Left kidney (tissue), 8 donors: Measurements from ENCODE around the gene ZNF221. TPM values are rescaled to one million over a fixed set of nuclear protein-coding genes. Genes with fewer than 3 reads are reported as not detected.
"Not testable (repeated sequence)": the region's sequence is repeated elsewhere in the genome, so short reads cannot be mapped to it uniquely, and the experiment has no call there.

Experiments used
- DNase-seq: peaks from one replicate; pipeline ENCODE4 v3.0.0-alpha.2; 2013
- long read RNA-seq, 8 donors: transcript quantifications; one replicate each; lab custom pipeline, GENCODE V29; 2026
- polyA plus RNA-seq: library from polyadenylated mRNA; unstranded; fragments of 120-200 nt; gene quantifications from one replicate; pipeline ENCODE4 v1.2.1, GENCODE V29; 2013; ENCODE audit not compliant: insufficient read length

ZNF221 gene
- 8.0 TPM for polyA plus RNA-seq
- long read RNA-seq, donor 1, partial matches to known transcripts: 0 of 2 reads
- long read RNA-seq, donor 1, other reads (novel, unspliced or antisense): 0 of 2 reads
- long read RNA-seq, donor 2, partial matches to known transcripts: 0 of 3 reads
- long read RNA-seq, donor 2, other reads (novel, unspliced or antisense): 0 of 3 reads
- long read RNA-seq, donor 3, partial matches to known transcripts: 0 of 1 reads
- long read RNA-seq, donor 3, other reads (novel, unspliced or antisense): 0 of 1 reads
- long read RNA-seq, donor 4: 0 reads
- long read RNA-seq, donor 5, partial matches to known transcripts: 0 of 2 reads
- long read RNA-seq, donor 5, other reads (novel, unspliced or antisense): 0 of 2 reads
- long read RNA-seq, donor 6, partial matches to known transcripts: 0 of 1 reads
- long read RNA-seq, donor 6, other reads (novel, unspliced or antisense): 0 of 1 reads
- long read RNA-seq, donor 7, partial matches to known transcripts: 0 of 1 reads
- long read RNA-seq, donor 7, other reads (novel, unspliced or antisense): 0 of 1 reads
- long read RNA-seq, donor 8: 0 reads

DNA sequence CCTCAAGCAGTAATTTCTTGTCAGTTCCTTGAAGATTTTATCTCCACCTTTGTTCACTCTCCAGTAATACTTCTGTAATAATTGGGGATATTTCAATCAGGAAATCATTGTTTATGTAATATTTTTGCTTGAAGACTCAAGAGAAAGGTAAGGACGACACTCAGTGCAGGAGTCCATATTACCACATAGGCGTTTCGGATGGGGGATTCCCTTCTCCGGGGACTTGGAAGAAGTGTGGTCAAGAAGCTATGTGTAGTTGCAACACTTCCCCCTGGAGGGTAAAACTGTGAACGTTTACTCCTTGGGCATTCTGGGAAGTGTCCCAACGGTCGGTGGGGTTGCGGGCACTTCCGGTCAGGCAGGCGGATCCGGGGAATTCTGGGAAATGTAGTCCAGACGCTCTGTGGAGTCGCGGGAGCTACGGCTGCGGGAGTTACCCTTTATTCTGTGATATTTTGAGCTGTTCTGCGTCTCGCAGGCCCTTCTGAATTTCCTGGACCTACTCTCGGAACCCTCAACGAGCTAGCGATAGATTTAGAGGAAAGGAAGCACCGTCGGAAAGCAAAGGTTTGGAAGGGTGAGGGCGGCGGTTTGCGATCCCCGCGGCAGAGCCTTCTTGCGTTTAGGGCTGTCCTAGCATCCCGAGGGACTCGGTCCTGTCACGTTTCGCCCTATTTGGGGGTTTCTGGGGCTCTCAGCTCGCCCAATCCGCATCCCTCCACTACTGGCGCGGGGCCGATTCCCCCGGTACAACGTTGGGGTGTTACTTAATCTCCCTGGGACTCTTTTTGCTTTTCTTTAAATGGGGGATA, at the start of gene ZNF221:
ZNF221 (plus strand) TSS at position 395 of the 812 bp plus-strand sequence. CDS start 11,499 bp downstream, outside the sequence.
- peak; percentile 96 for DNase-seq

DNA sequence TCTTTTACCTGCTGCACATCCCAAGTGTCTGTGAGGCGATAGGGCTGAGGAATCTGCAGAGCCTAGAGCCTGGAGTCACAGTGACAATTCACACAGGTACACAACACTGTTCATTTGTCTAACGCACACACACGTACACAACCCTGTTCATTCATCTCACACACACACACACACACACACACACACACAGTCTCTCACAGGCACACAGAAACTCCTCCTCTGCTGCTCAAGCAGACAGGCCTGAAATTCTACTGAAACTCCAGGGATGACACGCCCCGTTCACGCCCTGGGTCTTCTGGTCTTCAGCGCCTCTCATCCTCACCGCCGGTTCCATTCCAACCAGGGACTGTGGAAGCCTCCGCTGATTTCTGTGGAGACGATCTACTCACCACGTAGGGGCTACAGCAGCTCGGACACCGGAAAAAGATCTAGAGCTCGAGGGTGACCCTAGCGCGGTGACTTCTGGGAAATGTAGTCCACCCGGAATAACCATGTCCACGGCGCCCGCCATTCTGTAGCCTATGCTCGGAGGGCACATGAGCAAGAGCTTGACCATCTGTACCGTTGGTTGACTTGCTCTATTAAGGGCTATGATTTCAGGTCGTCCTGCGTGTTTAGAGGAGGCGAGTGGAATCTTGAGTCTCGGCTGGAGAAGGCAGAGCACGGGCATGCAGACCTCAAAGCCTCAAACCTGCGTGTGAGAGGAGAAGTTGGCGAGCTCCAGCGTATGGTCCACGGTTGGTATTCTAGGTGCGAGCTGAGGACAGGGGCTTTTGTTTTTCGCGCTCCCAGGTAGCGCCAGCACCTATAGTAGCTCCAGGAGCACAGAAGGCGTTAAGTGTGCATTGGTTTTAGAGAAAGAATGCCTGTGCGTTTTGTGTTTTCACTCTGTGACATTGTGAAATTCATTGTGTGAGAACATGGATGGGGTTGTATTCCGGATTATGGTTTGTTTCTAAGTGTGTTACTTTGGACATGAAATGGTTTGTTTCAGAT, 49.3 kb upstream of the ZNF221 start:
- DNase-seq: peak; percentile 86

DNA sequence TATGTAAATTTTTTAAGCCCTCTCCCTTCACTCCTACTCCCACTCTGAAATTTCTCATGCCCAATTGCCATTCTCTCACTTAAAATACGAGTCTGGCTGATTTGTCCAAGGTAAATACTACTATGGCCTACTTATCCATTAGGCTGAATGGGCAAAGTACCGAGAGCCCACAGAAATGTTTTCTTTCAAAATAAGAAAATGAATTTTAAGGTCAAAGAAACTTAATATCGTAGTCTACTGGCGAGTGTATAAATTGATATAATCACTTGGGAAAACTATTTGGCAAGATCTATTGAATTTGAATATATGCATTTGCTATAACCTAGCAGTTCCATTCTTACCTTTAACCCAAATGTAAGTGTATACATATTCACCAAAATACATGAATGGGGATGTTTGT, 48.6 kb upstream of the ZNF221 start:
- DNase-seq: no peak

DNA sequence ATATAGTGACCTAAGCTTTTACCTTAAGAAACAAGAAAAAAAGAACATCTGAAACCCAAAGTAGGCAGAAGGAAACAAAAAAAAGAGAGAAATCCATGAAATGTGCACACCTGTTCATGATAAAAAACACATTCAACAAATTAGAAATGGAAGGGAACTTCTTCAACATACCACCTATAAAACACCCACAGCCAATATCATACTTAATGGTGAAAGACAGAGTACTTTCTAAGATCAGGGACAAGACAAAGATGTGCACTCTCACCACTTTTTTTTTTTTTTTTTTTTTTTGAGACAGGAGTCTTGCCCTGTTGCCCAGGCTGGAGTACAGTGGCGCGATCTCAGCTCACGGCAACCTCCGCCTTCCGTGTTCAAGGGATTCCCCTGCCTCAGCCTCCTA, 45.1 kb upstream of the ZNF221 start:
- DNase-seq: no peak

DNA sequence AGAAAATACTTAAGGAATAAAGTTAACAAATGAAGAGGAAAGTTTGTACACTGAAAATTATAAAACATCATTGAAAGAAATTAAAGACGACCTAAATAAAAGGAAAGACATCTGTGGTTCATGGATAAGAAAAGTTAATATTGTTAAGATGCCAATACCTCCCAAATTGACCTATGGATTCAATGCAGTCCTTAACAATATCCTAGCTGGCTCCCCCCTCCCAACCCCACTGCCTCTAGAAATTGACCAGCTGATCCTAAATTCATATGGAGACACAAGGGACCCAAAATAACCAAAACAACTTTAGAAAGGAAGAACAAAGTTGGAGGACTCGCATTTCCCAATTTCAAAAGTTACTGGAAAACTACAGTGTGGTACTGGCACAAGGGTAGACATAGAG, 44.3 kb upstream of the ZNF221 start:
- DNase-seq: no peak

DNA sequence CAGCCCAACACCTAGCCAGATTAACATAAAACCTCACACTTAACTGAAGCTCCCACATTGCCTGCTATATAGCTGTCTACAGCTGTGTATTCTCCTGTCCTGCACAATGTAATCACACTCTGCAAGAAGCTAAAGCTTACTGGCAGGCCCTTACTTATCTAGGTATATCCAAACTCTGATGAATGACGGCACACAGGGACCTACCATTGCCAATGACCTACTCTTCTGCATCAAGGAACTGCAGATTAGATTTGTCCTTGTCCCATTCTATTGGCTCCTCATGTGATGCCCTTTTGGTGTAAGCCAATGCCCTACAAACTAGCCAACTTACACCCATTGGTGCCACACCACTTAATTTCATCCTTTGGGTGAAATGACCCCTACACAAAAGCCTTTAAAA, 42.4 kb upstream of the ZNF221 start:
- no peak for DNase-seq

DNA sequence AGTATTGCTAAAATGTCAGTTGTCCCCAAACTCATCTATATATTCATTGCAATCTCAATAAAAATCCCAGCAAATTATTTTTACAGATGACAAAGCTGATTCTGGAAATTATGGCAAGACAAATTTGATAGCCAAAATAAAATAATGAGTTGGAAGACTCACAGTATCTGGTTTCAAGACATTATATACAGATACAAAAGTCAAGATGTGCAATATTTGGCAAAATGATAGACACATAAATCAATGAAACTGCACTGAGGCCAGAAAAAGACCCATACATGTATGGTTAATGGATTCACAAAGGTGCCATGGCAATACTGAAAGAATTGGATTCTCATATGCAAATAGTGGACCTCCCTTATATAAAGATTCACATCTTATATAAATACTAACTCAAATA, 40.1 kb upstream of the ZNF221 start:
- DNase-seq: no peak

DNA sequence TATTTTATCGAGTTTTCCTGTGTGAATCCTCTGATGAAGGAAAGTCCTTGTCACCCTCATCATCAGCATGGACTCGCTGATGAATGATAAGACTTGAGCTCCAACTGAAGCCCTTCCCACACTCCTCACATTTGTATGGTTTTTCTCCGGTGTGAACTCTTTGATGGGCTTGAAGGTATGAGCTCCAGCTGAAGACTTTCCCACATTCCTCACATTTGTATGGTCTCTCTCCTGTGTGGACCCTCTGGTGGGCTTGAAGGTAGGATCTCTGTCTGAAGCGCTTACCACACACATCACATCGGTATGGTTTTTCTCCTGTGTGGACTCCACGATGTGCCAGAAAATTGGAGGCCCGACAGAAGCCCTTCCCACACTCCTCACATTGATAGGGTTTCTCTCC, 37.6 kb upstream of the ZNF221 start:
- no peak for DNase-seq

DNA sequence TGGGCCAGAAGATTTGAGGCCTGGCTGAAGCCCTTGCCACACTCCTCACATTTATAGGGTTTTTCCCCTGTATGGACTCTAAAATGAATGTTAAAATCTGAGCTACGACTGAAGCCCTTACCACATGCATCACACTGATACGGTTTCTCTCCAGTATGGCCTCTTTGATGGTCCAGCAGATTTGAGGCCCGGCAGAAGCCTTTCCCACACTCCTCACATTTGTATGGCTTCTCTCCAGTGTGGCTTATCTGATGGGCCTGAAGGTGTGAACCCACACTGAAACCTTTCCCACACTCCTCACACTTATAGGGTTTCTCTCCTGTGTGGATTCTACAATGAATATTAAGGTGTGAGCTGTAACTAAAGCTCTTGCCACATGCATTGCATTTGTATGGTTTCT, 37.0 kb upstream of the ZNF221 start:
- DNase-seq: no peak

DNA sequence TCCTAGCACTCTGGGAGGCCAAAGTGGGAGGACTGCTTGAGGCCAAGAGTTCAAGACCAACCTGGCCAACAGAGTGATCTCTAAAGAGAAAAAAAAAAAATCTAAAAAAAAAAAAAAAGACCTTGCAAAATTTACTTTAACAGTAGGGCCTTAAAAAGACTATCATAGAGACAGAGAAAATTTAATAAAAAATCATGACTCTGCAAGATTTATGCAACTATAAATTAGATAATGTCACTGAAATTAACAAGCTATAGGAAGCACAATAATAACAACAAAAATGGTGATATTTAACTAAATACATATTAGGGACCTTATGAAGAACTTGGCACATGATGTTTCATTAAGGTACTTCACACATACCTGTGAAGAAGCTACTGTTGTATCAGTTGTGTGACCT, 27.2 kb upstream of the ZNF221 start:
- no peak for DNase-seq

DNA sequence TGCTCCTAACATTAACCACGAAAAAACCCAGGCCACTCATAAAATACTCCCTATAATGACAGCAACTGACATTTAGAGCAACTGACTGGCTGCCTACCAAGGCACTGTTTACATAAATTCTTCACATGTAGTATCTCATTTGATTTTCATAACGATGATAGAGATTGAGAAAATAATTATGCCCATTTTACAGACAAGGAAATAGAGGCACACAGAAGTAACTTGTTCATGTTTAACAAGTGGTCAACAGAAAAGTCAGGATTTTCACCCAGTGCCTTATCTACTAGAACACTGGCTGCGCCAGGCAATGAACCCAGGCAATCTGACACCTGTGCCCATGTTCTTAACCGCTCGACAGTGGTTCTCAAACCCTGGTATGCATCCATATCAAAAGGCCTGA, 22.2 kb upstream of the ZNF221 start:
- DNase-seq: no peak

DNA sequence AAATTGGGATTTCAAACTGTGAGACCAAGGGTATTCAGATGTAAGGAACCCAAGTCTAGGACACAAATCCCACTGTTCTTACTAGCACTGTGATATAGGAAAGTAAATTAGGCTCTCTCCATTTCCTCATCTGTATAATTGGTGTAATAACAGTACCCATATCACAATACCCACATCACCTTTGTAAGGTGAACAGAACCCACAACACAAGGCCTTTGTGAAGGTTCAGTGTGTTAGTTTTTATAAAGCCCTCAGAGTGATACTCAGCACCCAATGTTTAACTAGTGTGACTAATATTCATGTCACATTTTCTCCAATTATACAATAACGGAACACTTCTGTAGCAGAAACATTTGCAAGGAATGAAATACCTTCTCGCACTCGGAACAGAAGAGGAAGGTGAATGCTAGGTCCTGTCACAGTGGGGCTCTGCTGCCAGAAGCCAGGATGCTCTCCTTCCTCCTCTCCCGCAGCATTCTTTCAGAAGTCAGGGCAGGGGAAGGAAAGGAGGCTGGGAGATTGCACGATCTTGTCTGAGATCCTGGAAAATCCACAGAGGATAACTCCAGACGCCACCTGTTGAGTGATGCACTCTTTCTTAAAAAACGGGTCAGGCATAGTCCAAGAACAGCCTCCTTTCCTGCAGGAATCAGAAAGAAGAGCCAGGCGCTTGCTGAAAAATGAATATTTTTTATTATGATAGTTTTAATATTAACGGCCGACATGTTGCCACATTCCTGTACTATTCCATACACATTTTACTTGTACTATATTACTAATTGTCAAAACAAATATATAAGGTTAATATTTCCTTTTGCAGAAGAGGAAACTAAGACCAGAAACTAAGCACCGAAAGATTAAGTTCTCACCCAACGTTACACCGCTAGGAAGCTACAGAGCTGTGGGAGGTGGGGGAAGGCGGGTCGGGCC, 16.7 kb upstream of the ZNF221 start:
- no peak for DNase-seq

DNA sequence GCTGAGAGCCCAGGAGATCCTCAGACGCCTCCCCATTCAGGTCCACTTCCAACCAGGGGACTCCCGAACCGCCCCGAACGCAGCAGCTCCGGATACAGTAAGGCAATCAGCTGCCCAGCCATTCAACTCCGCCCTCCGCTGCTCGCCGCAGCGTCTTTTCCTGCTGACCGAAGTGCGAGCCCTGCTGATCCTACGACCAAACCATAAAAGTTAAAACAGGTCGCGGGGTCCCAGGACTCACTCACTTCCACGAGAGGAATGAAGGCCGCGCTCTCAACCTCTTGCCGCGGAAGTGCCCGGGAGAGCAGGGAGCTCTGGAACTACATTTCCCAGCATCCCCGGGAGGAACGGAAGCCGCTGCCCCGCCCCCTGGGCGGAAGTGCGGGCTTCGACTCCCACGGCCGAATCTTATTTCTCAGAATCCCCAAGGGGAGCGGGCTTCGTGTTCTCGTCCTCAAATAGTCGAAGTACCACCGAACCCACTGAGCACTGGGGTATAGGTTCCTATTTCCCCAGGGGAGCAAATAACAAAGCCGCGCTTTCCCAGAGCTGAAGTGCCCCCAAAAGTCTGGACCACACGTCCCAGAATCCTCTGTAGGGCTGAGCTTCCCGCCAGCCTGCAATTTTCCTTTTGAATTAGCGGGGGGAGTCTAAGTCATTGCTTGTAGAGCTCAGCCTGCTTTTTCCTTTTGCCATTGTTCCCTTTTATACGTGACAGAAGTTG, 15.9 kb upstream of the ZNF221 start, which contains the start of gene ZNF45:
ZNF45 (minus strand) TSS at position 298 of the 724 bp plus-strand sequence. CDS start 13,097 bp downstream, outside the sequence.
- DNase-seq: peak; percentile 92

DNA sequence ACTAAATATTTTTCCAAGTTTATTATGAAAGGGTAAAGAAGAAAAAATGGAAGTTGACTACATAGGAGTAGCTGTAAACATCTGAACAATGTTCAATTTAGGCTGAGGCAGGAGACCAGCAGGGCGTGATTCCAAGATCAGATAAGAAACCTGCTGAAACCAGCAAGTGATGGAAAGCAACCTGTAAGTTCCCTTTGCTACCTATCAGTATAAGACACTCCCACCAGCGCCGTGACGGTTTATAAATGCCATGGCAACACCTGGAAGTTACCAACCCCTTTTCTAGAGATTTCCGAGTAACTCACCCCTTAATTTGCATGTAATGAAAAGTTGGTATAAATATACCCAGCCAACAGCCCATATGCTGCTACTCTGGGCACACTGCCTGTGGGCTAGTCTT, 14.8 kb upstream of the ZNF221 start:
- no peak for DNase-seq

DNA sequence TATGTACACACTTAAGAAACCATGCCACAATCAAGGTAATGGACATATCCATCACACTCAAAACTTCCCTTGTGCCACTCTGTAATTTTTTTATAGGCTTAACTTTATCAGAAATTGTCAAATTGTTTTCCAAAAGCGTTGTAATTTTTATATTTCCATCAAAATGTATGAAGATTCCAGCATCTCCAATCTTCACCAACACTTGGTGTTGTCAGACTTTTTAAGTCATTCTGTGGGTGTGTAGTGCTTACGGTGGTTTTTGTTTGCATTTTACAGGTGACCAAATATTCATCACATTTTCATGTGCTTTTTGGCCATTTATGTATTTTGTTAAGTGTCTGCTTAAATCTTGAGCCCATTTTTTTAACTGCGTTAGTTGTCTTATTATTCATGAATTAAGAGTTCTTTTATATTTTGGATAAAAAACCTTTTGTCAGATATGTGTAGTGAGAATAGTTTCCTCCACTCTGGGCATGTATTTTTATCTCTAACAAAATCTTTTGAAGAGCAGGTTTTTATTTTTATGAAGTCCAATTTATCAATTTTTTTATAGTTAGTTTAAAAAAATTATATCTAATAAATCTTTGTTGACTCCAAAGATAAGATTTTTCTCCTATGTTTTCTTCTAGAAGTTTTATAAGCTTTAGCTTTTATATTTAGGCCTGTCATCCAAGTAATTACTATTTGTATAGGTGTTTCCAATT, 11.3 kb upstream of the ZNF221 start:
- DNase-seq: no peak

DNA sequence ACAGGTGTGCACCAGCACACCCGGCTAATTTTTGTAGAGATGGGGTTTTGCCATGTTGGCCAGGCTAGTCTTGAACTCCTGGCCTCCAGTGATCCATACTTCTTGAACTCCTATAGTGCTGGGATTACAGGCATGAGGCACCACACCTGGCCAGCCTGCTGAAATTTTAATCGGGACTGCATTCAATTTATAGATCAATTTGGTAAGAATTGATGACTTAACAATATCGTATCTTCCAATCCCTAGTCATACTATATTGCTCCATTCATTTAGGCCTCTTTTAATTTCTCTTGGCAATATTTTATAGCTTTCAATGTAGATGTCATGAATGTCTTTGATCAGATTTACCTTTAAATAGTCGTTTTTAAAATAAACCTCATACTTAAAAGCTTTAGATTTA, 10.3 kb upstream of the ZNF221 start:
- no peak for DNase-seq

DNA sequence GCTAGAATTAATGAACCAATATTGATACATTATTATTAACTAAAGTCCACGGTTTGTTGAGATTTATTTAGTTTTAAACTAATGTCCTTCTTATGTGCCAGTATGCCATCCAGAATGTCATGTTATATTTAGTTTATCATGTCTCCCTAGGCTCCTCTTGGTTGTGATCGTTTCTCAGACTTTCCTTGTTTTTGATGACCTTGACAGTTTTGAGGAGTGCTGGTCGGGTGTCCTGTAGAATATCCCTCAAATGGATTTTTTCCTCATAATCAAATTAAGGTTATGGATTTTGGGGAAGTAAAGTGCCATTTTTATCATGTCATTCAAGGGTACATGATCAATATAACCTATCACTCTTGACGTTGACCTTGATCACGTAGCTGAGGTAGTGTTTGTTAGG, 9.8 kb upstream of the ZNF221 start:
- DNase-seq: no peak

DNA sequence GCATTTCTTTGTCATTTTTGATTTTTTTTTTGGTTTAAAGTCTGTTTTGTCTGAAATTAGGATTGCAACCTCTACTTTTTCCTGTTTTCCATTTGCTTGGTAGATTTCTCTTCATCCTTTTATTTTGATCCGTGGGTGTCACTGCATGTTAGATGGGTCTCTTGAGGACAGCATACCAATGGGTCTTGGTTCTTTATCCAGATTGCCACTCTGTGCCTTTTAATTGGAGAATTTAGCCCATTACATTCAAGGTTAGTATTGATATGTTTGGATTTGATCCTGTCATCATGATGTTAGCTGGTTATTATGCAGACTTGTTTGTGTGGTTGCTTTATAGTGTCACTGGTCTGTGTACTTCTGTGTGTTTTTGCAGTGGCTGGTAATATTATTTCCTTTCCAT, 3.6 kb upstream of the ZNF221 start:
- not testable (repeated sequence) for DNase-seq

DNA sequence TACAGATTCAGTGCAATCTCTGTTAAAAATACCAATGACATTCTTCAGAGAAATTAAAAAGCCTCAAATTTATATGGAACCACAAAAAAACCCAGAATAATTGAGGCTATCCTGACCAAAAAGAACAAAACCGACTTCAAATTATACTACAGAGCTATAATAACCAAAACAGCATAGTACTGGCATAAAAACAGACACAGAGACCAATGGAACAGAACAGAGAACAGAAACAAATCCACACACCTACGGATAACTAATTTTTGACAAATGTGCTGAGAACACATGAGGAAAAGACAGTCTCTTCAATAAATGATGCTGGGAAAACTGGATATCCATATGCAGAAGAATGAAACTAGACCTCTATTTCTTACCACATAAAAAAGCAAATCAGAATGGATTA, 1.2 kb upstream of the ZNF221 start:
- not testable (repeated sequence) for DNase-seq
